H1 (cell line): Measurements from ENCODE around the gene SLC41A1. TPM values are rescaled to one million over a fixed set of nuclear protein-coding genes. Genes with fewer than 3 reads are reported as not detected.

Experiments used
- CTCF ChIA-PET: fragments of 300-600 bp; sonication (Branson Sonifier 250); formaldehyde crosslinking; loops from one replicate; lab custom pipeline; 2021; ENCODE audit not compliant: partially characterized antibody; lab: Charles Lee
- POLR2A ChIA-PET: fragments of 300-600 bp; sonication (Branson Sonifier 250); formaldehyde crosslinking; loops from one replicate; lab custom pipeline; 2021; ENCODE audit warnings: inconsistent platforms; ENCODE audit not compliant: partially characterized antibody; lab: Charles Lee
- DNase-seq, 2 experiments: peaks; one replicate each; pipeline versions ENCODE4 v3.0.0 to v3.0.0-alpha.2; 2010 to 2022; ENCODE audit warnings: low spot score in 2 of 2, low read depth in 1 of 2, mixed read lengths in 1 of 2
- FAIRE-seq: peaks from 2 replicates; lab custom pipeline; 2011; peaks lifted over from hg19 to GRCh38; lab: Jason Lieb, UNC
- H2AFZ ChIP-seq: 2 replicates; pipeline ENCODE4 v1.8.1; 2012; ENCODE audit warnings: low read length, inconsistent platforms
- H2AK5ac ChIP-seq: 2 replicates; pipeline ENCODE4 v1.6.1; 2013; ENCODE audit warnings: low read depth, low read length
- H2BK120ac ChIP-seq: replicated peaks from 2 replicates; pipeline ENCODE3; 2013; ENCODE audit warnings: low read depth, low read length, inconsistent platforms
- H2BK12ac ChIP-seq: 2 replicates; pipeline ENCODE4 v1.6.1; 2013; ENCODE audit warnings: low read depth, low read length
- H2BK15ac ChIP-seq: 2 replicates; pipeline ENCODE4 v1.6.1; 2013; ENCODE audit warnings: low read length
- H2BK20ac ChIP-seq: 2 replicates; pipeline ENCODE4 v1.6.1; 2013; ENCODE audit warnings: low read length
- H2BK5ac ChIP-seq: 2 replicates; pipeline ENCODE4 v1.6.1; 2013; ENCODE audit warnings: low read depth, low read length
- H3K14ac ChIP-seq: 2 replicates; pipeline ENCODE4 v1.6.1; 2013; ENCODE audit warnings: inconsistent platforms; ENCODE audit not compliant: insufficient read length
- H3K18ac ChIP-seq: 2 replicates; pipeline ENCODE4 v1.6.1; 2013; ENCODE audit warnings: low read length; ENCODE audit errors: extremely low read depth
- H3K23ac ChIP-seq: 2 replicates; pipeline ENCODE4 v1.6.1; 2013; ENCODE audit warnings: inconsistent platforms; ENCODE audit not compliant: insufficient read length
- H3K23me2 ChIP-seq: 2 replicates; pipeline ENCODE4 v1.6.1; 2013; ENCODE audit warnings: low read depth, low read length
- H3K27ac ChIP-seq: 2 replicates; pipeline ENCODE4 v1.6.1; 2011; ENCODE audit warnings: low read depth, low read length, inconsistent platforms
- H3K27me3 ChIP-seq, 4 experiments: replicated peaks in 1 of 4; 1 replicate in 1 of 4; 2 replicates in 3 of 4; pipeline versions ENCODE4 v1.6.1 to v1.8.1; 2011 to 2013; ENCODE audit warnings: low read length in 3 of 4, mild to moderate bottlenecking in 3 of 4, inconsistent platforms in 2 of 4, mixed read lengths in 2 of 4, moderate library complexity in 1 of 4; ENCODE audit not compliant: control insufficient read depth in 3 of 4, insufficient read depth in 3 of 4; ENCODE audit errors: extremely low read depth in 1 of 4
- H3K36me3 ChIP-seq, 4 experiments: 2 replicates each; pipeline versions ENCODE4 v1.6.1 to v1.8.1; 2011 to 2013; ENCODE audit warnings: mild to moderate bottlenecking in 4 of 4, low read length in 3 of 4, moderate library complexity in 2 of 4, control low read depth in 1 of 4, inconsistent platforms in 1 of 4; ENCODE audit not compliant: insufficient read depth in 4 of 4, control insufficient read depth in 2 of 4
- H3K4ac ChIP-seq: replicated peaks from 2 replicates; pipeline ENCODE3; 2013; ENCODE audit warnings: low read length, low read depth, mixed read lengths, inconsistent platforms; ENCODE audit not compliant: insufficient read length
- H3K4me1 ChIP-seq, 4 experiments: replicated peaks in 1 of 4; 1 replicate in 1 of 4; 2 replicates in 3 of 4; pipeline versions ENCODE4 v1.6.1 to v1.8.1; 2011 to 2013; ENCODE audit warnings: low read length in 3 of 4, inconsistent platforms in 2 of 4, mixed read lengths in 1 of 4; ENCODE audit not compliant: insufficient read depth in 4 of 4, control insufficient read depth in 3 of 4
- H3K4me2 ChIP-seq, 2 experiments: 2 replicates each; pipeline versions ENCODE4 v1.6.1 to v1.8.1; 2011 to 2013; ENCODE audit warnings: low read depth in 2 of 2, low read length in 2 of 2, control low read depth in 1 of 2, inconsistent platforms in 1 of 2, mild to moderate bottlenecking in 1 of 2; ENCODE audit not compliant: insufficient read depth in 1 of 2
- H3K4me3 ChIP-seq, 4 experiments: fragments of 200-600, 300-600 bp in 1 of 4; sonication (generic), shearing (Covaris generic), sonication (Bioruptor Twin) in 1 of 4; 2 replicates each; pipeline versions ENCODE4 v1.5.1 to v1.8.1; 2011 to 2016; ENCODE audit warnings: low read length in 4 of 4, low read depth in 3 of 4, control low read depth in 2 of 4, inconsistent platforms in 2 of 4, mild to moderate bottlenecking in 2 of 4, mixed read lengths in 1 of 4, moderate library complexity in 1 of 4; ENCODE audit not compliant: insufficient read depth in 2 of 4; ENCODE audit errors: extremely low read depth in 1 of 4
- H3K56ac ChIP-seq: replicated peaks from 2 replicates; pipeline ENCODE3; 2013; ENCODE audit warnings: low read depth, mild to moderate bottlenecking, mixed read lengths, low read length, inconsistent platforms; ENCODE audit not compliant: insufficient read length
- H3K79me1 ChIP-seq: 2 replicates; pipeline ENCODE4 v1.6.1; 2013; ENCODE audit warnings: low read depth, low read length, control low read depth
- H3K79me2 ChIP-seq, 2 experiments: 2 replicates each; pipeline versions ENCODE4 v1.6.1 to v1.8.1; 2012 to 2013; ENCODE audit warnings: low read length in 2 of 2, mild to moderate bottlenecking in 2 of 2, inconsistent platforms in 1 of 2; ENCODE audit not compliant: insufficient read depth in 2 of 2, control insufficient read depth in 1 of 2
- H3K9ac ChIP-seq, 4 experiments: replicated peaks in 1 of 4; 1 replicate in 1 of 4; 2 replicates in 3 of 4; pipeline versions ENCODE4 v1.6.1 to v1.8.1; 2011 to 2013; ENCODE audit warnings: low read depth in 3 of 4, low read length in 3 of 4, control low read depth in 2 of 4, mild to moderate bottlenecking in 2 of 4, moderate library complexity in 2 of 4, inconsistent platforms in 1 of 4; ENCODE audit errors: extremely low read depth in 1 of 4
- H3K9me3 ChIP-seq, 2 experiments: 2 replicates each; pipeline versions ENCODE4 v1.6.1 to v1.8.1; 2012 to 2013; ENCODE audit warnings: mild to moderate bottlenecking in 2 of 2, moderate library complexity in 2 of 2, control low read depth in 1 of 2, inconsistent platforms in 1 of 2, low read depth in 1 of 2, low read length in 1 of 2, mixed read lengths in 1 of 2; ENCODE audit not compliant: insufficient read depth in 2 of 2
- H4K20me1 ChIP-seq, 2 experiments: replicated peaks in 1 of 2; 2 replicates each; pipeline versions ENCODE3 to v1.8.1; 2011 to 2013; ENCODE audit warnings: inconsistent platforms in 2 of 2, low read length in 2 of 2, mild to moderate bottlenecking in 1 of 2; ENCODE audit not compliant: insufficient read depth in 2 of 2, control insufficient read depth in 1 of 2
- H4K5ac ChIP-seq: 2 replicates; pipeline ENCODE4 v1.6.1; 2013; ENCODE audit warnings: low read length, low read depth, mixed read lengths, inconsistent platforms; ENCODE audit not compliant: insufficient read length
- H4K8ac ChIP-seq: 2 replicates; pipeline ENCODE4 v1.8.0; 2013; ENCODE audit warnings: mild to moderate bottlenecking, moderate library complexity, low read length, inconsistent platforms; ENCODE audit not compliant: insufficient read depth; ENCODE audit errors: extremely low read depth
- H4K91ac ChIP-seq: replicated peaks from 2 replicates; pipeline ENCODE3; 2013; ENCODE audit warnings: low read length, mixed read lengths, inconsistent platforms; ENCODE audit not compliant: insufficient read length
- CBX5 ChIP-seq: fragments of 300-800, 300-1000 bp; sonication (generic); IDR thresholded peaks from 2 replicates; pipeline ENCODE4 v1.7.1; 2016; ENCODE audit warnings: antibody characterized with exemption, low read length, low read depth
- SIN3A ChIP-seq, 2 experiments: IDR thresholded peaks in 1 of 2; conservative IDR thresholded peaks in 1 of 2; 2 replicates each; pipeline ENCODE4 v1.6.1; 2011 to 2012; ENCODE audit warnings: low read length in 2 of 2, improper control_type of control experiment in 1 of 2, low read depth in 1 of 2, mild to moderate bottlenecking in 1 of 2
- WGBS, 2 experiments: shearing (Covaris generic) in 1 of 2; methylation state at CpG; one replicate each; pipeline versions ENCODE4 v1.1.6 to v1.1.7; 2013 to 2015; ENCODE audit warnings: low lambda C conversion rate in 2 of 2, mixed read lengths in 2 of 2, inconsistent platforms in 1 of 2, low coverage in 1 of 2, missing lambda C conversion rate in 1 of 2; ENCODE audit not compliant: insufficient replicate concordance in 2 of 2, insufficient coverage in 1 of 2, insufficient read length in 1 of 2; ENCODE audit errors: extremely low coverage in 1 of 2, missing lambda C conversion rate in 1 of 2; 5-methylcytosine and 5-hydroxymethylcytosine counted together
- polyA plus RNA-seq, 7 experiments: library from polyadenylated mRNA; depleted of rRNA in 3 of 7; stranded (reverse) in 5 of 7; unstranded in 2 of 7; fragments of >200 nt in 5 of 7; fragments of 200-250 nt in 2 of 7; gene quantifications; 1 replicate in 5 of 7; 2 replicates in 1 of 7; 4 replicates in 1 of 7; pipeline versions ENCODE4 v1.2.1 to v1.2.3, GENCODE V29; 2011 to 2013; ENCODE audit warnings: missing spikeins in 2 of 7, mixed read lengths in 2 of 7
- total RNA-seq: library from RNA; stranded (reverse); fragmentation: NEBNext Ultra II Directional; extraction: Animal tissue kit (Norgen Biotek cat#: 25700); gene quantifications from 2 replicates; pipeline ENCODE4 v1.2.1, GENCODE V29; 2021

Gene SLC41A1
- total and polyA plus RNA-seq, 2 of the 8 experiments (the other 6 are each of a cell fraction or from before 2014, with no cell fraction given): 41.2 to 42.3 TPM

GRCh38 chr1:205772607-205773032 lies 40.4 kb downstream of the SLC41A1 start:
- TF ChIP-seq SIN3A (conservative IDR thresholded peaks at IDR 0.05 in 1 of 2, IDR thresholded peaks at IDR 0.05 in 1 of 2; ENCODE audit: low read depth in 1 of 2, low read length in 2 of 2) (no peak), CBX5 (no peak)
- TF ChIP-seq, all 59 proteins: peak for 0
- Histone ChIP-seq H4K91ac (no peak overlapping the region), H2AFZ (no peak overlapping the region), H3K14ac (no peak overlapping the region), H2AK5ac (no peak overlapping the region), H2BK120ac (no peak overlapping the region), H3K4me3 (no peak overlapping the region), H2BK15ac (no peak overlapping the region), H3K79me1 (no peaks in the 10 kb centered on the region), H3K9me3 (no peaks in the 10 kb centered on the region), H4K20me1 (no peaks in the 10 kb centered on the region), H4K8ac (no peak overlapping the region), H3K27me3 (peaks cover 2 to 11% (median 9%) of the 10 kb centered on the region in 4 experiments; a peak in 6 of 7 replicates), H3K18ac (no peak overlapping the region), H3K36me3 (no peaks in the 10 kb centered on the region), H3K27ac (no peak overlapping the region), H3K23ac (no peak overlapping the region), H3K23me2 (peaks cover 6% of the 10 kb centered on the region), H3K4me2 (no peak overlapping the region), H3K56ac (no peak overlapping the region), H3K4ac (no peak overlapping the region), H2BK20ac (no peak overlapping the region), H3K4me1 (peaks cover 0 to 7% (median 5%) of the 10 kb centered on the region in 4 experiments; a peak in 4 of 7 replicates), H3K79me2 (no peaks in the 10 kb centered on the region), H4K5ac (no peak overlapping the region), H2BK12ac (no peak overlapping the region), H3K9ac (no peak overlapping the region), H2BK5ac (no peak overlapping the region)
- CTCF ChIA-PET: interaction anchor here (0.6 to 1.5 kb wide), 5 partner anchors 10 to 146 kb away, joined by 3 to 6 read pairs (median 4); no protein-coding TSS in a partner anchor
- FAIRE-seq (no peak), DNase-seq (no peak)
- WGBS, 2 experiments: 81% methylated on average over 2 of the region's 2 CpGs; no CpG with 5 or more reads in 1 of the 2 experiments
- POLR2A ChIA-PET: interaction anchor here (0.5 to 1.7 kb wide), 4 partner anchors 17 to 359 kb away, joined by 3 to 5 read pairs (median 4); partner anchors contain the start of gene NUCKS1
